Measurements from ENCODE around the gene LCN9.
"Not testable (repeated sequence)": the region's sequence is repeated elsewhere in the genome, so short reads cannot be mapped to it uniquely, and the experiment has no call there.

LCN9 gene

GRCh38 chr9:135662758-135663450 is at the start of gene LCN9:
TSS of gene LCN9 (plus strand) at chr9:135663309. CDS start at chr9:135663322, 13 bp downstream.
- DNase-seq = no peak

GRCh38 chr9:135613946-135614805 is 48.9 kb upstream of the LCN9 start:
- no peak for DNase-seq

- DNase-seq = no peak
Measured at GRCh38 chr9:135614821-135615665, 48.1 kb upstream of the LCN9 start.

GRCh38 chr9:135615666-135616618 is 47.2 kb upstream of the LCN9 start:
- no peak for DNase-seq

GRCh38 chr9:135616619-135617537 is 46.2 kb upstream of the LCN9 start:
- DNase-seq = no peak

- no peak for DNase-seq
Measured at GRCh38 chr9:135617538-135617900, 45.6 kb upstream of the LCN9 start.

- no peak for DNase-seq
Measured at GRCh38 chr9:135617991-135618411, 45.1 kb upstream of the LCN9 start.

GRCh38 chr9:135618866-135619598 is 44.1 kb upstream of the LCN9 start:
- no peak for DNase-seq

- DNase-seq = no peak
Measured at GRCh38 chr9:135619599-135619886, 43.6 kb upstream of the LCN9 start.

- DNase-seq = no peak
Measured at GRCh38 chr9:135620558-135620957, 42.6 kb upstream of the LCN9 start.

GRCh38 chr9:135622415-135623020 is 40.6 kb upstream of the LCN9 start:
- DNase-seq = no peak

GRCh38 chr9:135624282-135624681 is 38.8 kb upstream of the LCN9 start:
- DNase-seq = no peak

- no peak for DNase-seq
Measured at GRCh38 chr9:135632841-135633240, 30.3 kb upstream of the LCN9 start.

GRCh38 chr9:135636930-135637530 is 26.1 kb upstream of the LCN9 start:
- DNase-seq = not testable (repeated sequence)

- DNase-seq = no peak
Measured at GRCh38 chr9:135639196-135639595, 23.9 kb upstream of the LCN9 start, which contains the start of gene GLT6D1. TSS of gene GLT6D1 (minus strand) at chr9:135639540. CDS start at chr9:135639187, 353 bp downstream.

- DNase-seq = no peak
Measured at GRCh38 chr9:135641047-135641446, 22.1 kb upstream of the LCN9 start.

- DNase-seq = no peak
Measured at GRCh38 chr9:135641745-135642144, 21.4 kb upstream of the LCN9 start.

GRCh38 chr9:135644631-135645218 is 18.4 kb upstream of the LCN9 start:
- DNase-seq = no peak

GRCh38 chr9:135647884-135648283 is 15.2 kb upstream of the LCN9 start:
- no peak for DNase-seq
